Ramos (cell line): ENCODE data around the gene ADGRE1.

Source experiments
- in situ Hi-C: fragments of 300-500 bp; cut with MboI; formaldehyde crosslinking; loops from one replicate; pipeline ENCODE4 v1.14.3; 2022; ENCODE audit warnings: low sequenced_read_pairs; ENCODE audit not compliant: unreplicated experiment

The ADGRE1 gene

GRCh38 chr19:6873708-6874431, 13.5 kb upstream of the ADGRE1 start:
- in situ Hi-C loops, result no loop called here

DNA sequence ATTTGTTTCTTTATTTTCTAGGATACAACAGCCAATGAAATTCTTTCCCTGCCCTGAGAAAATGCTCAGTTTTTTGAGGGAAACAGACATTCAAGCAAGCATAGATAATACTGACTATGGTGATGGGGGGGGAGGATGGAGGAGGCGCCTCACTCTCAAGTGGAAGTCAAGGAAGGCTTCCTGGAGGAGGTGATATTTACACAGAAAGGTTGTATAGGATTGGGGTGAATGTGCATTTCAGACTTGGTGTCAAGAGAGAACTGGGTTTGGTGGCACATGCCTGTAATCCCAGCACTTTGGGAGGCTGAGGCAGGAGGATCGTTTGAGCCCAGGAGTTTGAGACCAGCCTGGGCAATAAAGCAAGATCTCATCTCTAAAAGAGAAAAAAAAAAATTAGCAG, 12.2 kb upstream of the ADGRE1 start:
- in situ Hi-C loops, result no loop called here

DNA sequence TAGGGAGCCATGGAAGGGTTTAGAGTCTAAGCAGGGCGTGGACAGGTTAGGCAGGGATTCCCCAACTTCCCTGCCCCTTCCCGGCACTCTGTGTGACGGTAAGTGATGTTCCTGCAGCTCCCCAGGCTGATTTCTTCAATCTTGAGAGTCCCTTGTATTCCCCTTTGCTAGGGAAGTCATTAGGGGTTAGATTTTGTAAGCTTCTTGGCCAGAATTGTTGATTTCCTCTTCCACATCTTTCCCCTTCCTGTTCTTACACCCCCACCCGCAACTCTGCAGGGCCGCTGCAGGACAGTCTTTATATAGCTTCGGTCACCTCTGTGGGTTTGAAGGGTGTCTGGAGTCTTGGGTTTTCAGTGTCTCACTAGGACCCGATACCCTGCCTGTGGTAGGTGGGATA, 10.6 kb upstream of the ADGRE1 start:
- in situ Hi-C loops, result no loop called here

- in situ Hi-C loops, result no loop called here
Observed at GRCh38 chr19:6877766-6878165, 9.6 kb upstream of the ADGRE1 start.

GRCh38 chr19:6886277-6886897, 992 bp upstream of the ADGRE1 start:
- in situ Hi-C loops, result no loop called here

- in situ Hi-C loops, result no loop called here
Observed at GRCh38 chr19:6888967-6889366, 1.6 kb downstream of the ADGRE1 start.

DNA sequence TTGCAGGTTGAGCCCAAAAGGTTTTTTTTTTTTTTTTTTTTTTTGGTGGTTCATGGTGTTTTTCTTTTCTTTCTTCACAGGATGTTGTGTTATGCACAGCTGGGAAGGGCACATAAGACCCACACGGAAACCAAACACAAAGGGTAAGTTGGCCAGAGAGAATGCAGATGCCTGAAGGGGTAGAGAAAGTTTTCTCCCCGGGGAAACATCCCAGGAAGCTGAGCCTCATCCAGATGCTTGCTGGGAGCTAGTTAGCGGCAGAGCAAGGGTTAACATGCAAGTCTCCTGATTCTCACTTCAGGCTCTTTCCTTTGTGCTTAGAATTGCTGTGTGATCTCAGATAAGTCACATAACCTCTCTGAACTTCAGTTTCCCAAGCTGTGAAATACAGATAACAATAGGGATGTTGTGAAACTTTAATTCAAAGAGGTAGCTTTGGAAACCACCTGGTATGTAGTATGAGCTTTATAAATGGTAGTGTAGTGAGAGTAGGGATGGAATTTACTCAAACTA, 3.1 kb downstream of the ADGRE1 start:
- in situ Hi-C loops, result no loop called here

- in situ Hi-C loops, result no loop called here
Observed at GRCh38 chr19:6890938-6891337, 3.6 kb downstream of the ADGRE1 start.

DNA sequence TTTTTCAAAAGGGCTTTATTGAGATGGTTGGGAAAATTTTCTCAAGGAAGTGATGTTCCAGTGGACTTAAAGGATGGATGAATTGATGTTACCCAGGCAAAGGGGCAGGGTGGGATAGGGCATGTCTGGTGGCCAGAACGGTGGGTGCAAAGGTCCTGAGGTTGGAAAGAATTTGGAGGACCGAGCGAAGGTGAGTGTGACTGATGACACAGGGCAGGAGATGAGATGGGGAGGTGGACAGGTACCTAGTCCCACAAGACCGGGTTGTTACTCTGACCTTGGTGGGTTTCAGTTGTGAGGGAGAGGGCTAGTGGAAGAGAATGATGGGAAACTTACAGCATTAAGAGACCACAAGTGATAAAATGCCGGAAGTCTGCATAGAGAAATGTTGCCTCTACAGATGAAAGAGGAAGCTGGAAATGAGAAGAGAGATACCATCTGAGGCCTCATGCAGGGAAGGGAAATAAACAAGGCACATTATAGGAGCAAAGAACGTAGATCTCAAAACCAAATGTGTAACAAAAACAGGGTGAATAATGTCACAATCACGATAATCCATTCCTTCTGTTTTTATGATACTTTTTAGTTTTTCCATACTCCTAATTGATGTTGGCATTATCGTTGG, 4.5 kb downstream of the ADGRE1 start:
- in situ Hi-C loops, result no loop called here

GRCh38 chr19:6894313-6894712, 6.9 kb downstream of the ADGRE1 start:
- in situ Hi-C loops, result no loop called here

DNA sequence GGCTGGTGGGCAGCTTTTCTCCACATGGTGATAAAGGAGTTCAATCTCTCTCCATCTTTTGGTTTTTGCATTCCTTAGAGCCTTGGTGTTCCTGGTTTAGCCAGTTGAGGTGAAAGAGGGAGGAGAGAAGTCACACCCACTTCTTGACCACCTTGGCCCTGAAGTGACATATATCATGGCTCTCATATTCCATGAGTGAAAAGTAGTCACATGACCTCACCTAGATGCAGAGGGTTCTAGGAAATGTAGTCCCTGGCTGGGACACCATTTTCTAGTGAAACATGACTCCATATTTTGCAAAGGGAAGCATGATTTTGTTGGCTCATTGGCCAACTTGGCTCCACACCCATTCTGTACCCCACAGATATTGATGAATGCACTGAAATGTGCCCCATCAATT, 16.1 kb downstream of the ADGRE1 start:
- in situ Hi-C loops, result no loop called here

DNA sequence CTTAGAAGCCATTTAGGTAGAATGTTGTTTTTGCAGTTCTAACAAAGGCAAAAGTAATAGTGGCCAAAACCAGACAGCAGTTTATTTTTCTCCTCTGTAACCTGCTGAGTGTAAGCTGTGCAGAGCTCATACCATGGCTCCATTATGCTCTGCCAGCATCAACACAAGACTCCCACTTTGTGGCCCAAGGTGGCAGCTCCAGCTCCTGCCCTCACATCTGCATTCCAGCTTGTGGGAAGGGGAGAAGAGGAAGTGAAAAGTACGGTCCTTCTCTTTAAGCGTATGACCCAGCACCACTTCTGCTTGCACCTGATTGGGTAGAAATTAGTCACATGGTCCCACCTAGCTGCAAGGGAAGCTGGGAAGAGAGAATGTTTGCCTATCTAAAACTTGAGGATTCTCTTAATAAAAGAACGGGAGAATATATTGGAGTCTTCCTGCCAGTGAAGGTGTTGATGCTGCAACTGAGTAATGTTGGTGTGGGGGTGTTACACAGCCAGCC, 19.2 kb downstream of the ADGRE1 start:
- in situ Hi-C loops, result no loop called here

GRCh38 chr19:6911523-6911922, 24.1 kb downstream of the ADGRE1 start:
- in situ Hi-C loops, result no loop called here

- in situ Hi-C loops, result no loop called here
Observed at GRCh38 chr19:6914321-6914720, 26.9 kb downstream of the ADGRE1 start.

DNA sequence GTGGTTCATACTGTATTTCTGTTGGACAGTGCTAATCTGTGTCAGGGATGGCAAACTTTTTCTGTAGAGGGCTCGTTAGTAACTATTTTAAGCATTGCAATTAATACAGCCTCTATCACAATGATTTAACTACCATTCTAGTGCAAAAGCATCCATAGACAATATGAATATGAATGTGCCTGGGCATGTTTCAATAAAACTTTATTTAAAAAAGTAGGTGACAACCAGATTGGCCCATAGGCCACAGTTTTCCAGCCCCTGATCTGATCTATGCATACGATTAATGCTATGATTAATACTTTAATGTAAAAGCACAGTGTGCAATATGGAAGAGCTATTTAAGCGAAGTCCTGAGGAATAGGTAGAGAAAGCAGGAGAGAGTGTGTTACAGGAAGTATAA, 29.6 kb downstream of the ADGRE1 start:
- in situ Hi-C loops, result no loop called here

- in situ Hi-C loops, result no loop called here
Observed at GRCh38 chr19:6925386-6925785, 38.0 kb downstream of the ADGRE1 start.

- in situ Hi-C loops, result no loop called here
Observed at GRCh38 chr19:6925801-6926751, 38.7 kb downstream of the ADGRE1 start.

DNA sequence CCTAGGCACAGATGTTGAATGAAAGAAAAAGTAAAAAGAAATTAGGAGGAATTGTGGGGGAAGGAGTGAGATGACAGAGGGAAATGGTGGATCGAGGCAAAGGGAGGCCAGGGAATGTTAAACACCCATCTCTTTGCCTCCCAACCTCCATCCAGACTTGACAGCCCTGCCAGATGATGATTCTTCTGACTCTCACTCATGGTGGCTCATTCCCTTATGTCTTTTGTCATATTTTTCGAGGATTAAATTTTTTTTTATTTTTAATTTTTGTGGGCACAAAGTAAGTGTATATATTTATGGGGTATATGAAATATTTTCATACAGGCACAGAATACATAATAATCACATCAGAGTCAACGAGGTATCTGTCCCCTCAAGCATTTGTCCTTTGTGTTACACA, 42.8 kb downstream of the ADGRE1 start:
- in situ Hi-C loops, result no loop called here

DNA sequence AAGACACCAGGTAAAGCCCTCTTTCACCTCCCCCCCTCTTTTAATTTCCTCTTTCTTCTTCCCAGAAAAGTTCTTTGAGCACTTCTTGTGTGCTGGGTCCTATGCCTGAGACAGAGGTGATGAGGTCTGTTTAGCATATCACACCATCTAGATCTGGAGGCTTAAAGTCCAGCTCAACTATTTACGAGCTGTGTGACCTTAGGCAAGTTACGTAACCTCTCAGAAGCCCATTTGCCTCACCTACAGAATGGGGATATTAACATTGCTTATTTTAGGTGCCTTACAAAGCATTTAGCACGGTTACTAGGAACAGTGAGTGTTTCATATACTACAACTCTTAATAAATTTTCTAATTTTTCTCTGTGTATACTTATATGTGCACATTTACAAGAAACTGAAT, 47.7 kb downstream of the ADGRE1 start:
- in situ Hi-C loops, result no loop called here

DNA sequence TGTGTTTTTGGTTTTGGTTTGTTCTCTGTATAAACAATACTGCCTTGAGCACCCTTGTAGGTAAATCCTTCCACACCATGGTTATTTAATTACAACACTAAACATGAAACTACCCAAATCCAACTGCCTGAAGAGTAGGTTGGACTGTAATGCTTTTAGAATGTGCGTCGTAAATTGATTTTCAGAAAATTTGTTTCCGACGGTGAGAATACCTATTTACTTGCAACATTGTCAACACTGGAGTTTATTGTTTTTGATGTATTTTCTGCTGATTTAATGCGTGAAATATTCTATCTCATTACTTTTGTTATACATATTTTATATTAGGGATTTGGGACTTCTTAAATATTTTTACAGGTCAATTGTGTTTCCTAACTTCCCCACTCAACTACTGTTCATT, 48.2 kb downstream of the ADGRE1 start:
- in situ Hi-C loops, result no loop called here
